OCI-LY7 (cell line): ENCODE results near the gene KLHL24. TPM values are rescaled to one million over a fixed set of nuclear protein-coding genes. Genes with fewer than 3 reads are reported as not detected.
"Not testable (repeated sequence)": the region's sequence is repeated elsewhere in the genome, so short reads cannot be mapped to it uniquely, and the experiment has no call there.

Experiments used
- BruUV-seq: library from RNA; stranded (reverse); fragments of 400-500 nt; replicated peaks from 2 replicates; lab custom pipeline; 2021; lab: Mats Ljungman, UMichigan
- CTCF ChIA-PET: fragments of 300-600 bp; sonication (Branson Sonifier 250); formaldehyde crosslinking; loops from one replicate; lab custom pipeline; 2022; ENCODE audit warnings: antibody characterized with exemption; ENCODE audit not compliant: unreplicated experiment; lab: Charles Lee
- POLR2A ChIA-PET: fragments of 300-600 bp; sonication (Branson Sonifier 250); formaldehyde crosslinking; loops from one replicate; lab custom pipeline; 2022; ENCODE audit warnings: antibody characterized with exemption; lab: Charles Lee
- DNase-seq: peaks from one replicate; pipeline ENCODE4 v3.0.0-alpha.2; 2015; ENCODE audit warnings: low spot score
- H2AFZ ChIP-seq: fragments of 200-600 bp; sonication (generic), shearing (Covaris generic); 2 replicates; pipeline ENCODE4 v1.6.1; 2014; ENCODE audit warnings: mild to moderate bottlenecking, antibody characterized with exemption, low read length, moderate library complexity
- H3K27ac ChIP-seq: fragments of 200-600 bp; sonication (generic); 2 replicates; pipeline ENCODE4 v1.5.1; 2014; ENCODE audit warnings: mixed run types, low read depth, mild to moderate bottlenecking, moderate library complexity, low read length, inconsistent platforms; ENCODE audit not compliant: poor library complexity, severe bottlenecking
- H3K36me3 ChIP-seq: fragments of 200-600 bp; sonication (generic); 2 replicates; pipeline ENCODE4 v1.6.1; 2014; ENCODE audit warnings: mild to moderate bottlenecking, antibody characterized with exemption, low read length, moderate library complexity, mixed read lengths; ENCODE audit not compliant: insufficient read depth
- H3K4me1 ChIP-seq: fragments of 200-600 bp; sonication (generic); 2 replicates; pipeline ENCODE4 v1.5.1; 2014; ENCODE audit warnings: mild to moderate bottlenecking, low read length; ENCODE audit not compliant: insufficient read depth, poor library complexity, severe bottlenecking
- H3K4me2 ChIP-seq: fragments of 200-600 bp; sonication (generic); 2 replicates; pipeline ENCODE4 v1.6.1; 2014; ENCODE audit warnings: mild to moderate bottlenecking, low read length
- H3K4me3 ChIP-seq: fragments of 200-600 bp; sonication (generic); 2 replicates; pipeline ENCODE4 v1.5.1; 2014; ENCODE audit warnings: mild to moderate bottlenecking, low read depth, low read length; ENCODE audit not compliant: poor library complexity, severe bottlenecking
- H3K79me2 ChIP-seq: fragments of 200-600 bp; sonication (generic); 2 replicates; pipeline ENCODE4 v1.6.1; 2016; ENCODE audit warnings: low read depth, mild to moderate bottlenecking, low read length, moderate library complexity, mixed read lengths; ENCODE audit not compliant: insufficient read depth
- H3K9me2 ChIP-seq: fragments of 200-600 bp; sonication (generic); 2 replicates; pipeline ENCODE4 v1.6.1; 2016; ENCODE audit warnings: mild to moderate bottlenecking, low read length, mixed read lengths; ENCODE audit not compliant: insufficient read depth
- H3K9me3 ChIP-seq: fragments of 200-600 bp; sonication (generic); 2 replicates; pipeline ENCODE4 v1.6.1; 2014; ENCODE audit warnings: mild to moderate bottlenecking, mixed run types, low read length, mixed read lengths
- H4K20me1 ChIP-seq: fragments of 200-600 bp; sonication (generic); 2 replicates; pipeline ENCODE4 v1.6.1; 2014; ENCODE audit warnings: mild to moderate bottlenecking, antibody characterized with exemption, low read length, moderate library complexity, mixed read lengths; ENCODE audit not compliant: insufficient read depth
- CTCF ChIP-seq: fragments of 200-600 bp; sonication (generic); conservative IDR thresholded peaks from 2 replicates; pipeline ENCODE4 v1.5.1; 2014; ENCODE audit warnings: mild to moderate bottlenecking, antibody characterized with exemption, low read length, moderate library complexity, mixed read lengths
- EZH2phosphoT487 ChIP-seq: fragments of 200-600 bp; sonication (generic); IDR thresholded peaks from 2 replicates; pipeline ENCODE4 v1.6.1; 2018; ENCODE audit warnings: low read depth, borderline replicate concordance, mild to moderate bottlenecking, mixed run types, antibody characterized with exemption, low read length, moderate library complexity, mixed read lengths
- intact Hi-C: fragments of 100-400 bp; cut with micrococcal nuclease; formaldehyde crosslinking; loops from one replicate; pipeline ENCODE4 v1.10.0; 2022; ENCODE audit not compliant: unreplicated experiment
- total RNA-seq, 2 experiments: library from RNA; depleted of rRNA in 1 of 2; stranded (reverse); fragments of >200 nt in 1 of 2; shearing (Covaris generic) in 1 of 2; gene quantifications; 2 replicates each; pipeline ENCODE4 v1.2.3, GENCODE V29; 2014 to 2022

The KLHL24 gene
- total RNA-seq, 2 experiments from 2014 or later, result 34.0 to 37.8 TPM

GRCh38 chr3:183680061-183680460, 44.6 kb downstream of the KLHL24 start:
- DNase-seq, result no peak
- TF ChIP-seq EZH2phosphoT487 (no peak), CTCF (no peak)
- Histone ChIP-seq H3K79me2 (no peaks in the 10 kb centered on the region), H3K9me2 (no peaks in the 10 kb centered on the region), H3K4me3 (no peak overlapping the region), H3K9me3 (no peaks in the 10 kb centered on the region), H3K27ac (no peak overlapping the region), H3K4me1 (no peaks in the 10 kb centered on the region), H4K20me1 (no peaks in the 10 kb centered on the region), H3K4me2 (no peak overlapping the region), H2AFZ (no peak overlapping the region), H3K36me3 (peaks cover 18% of the 10 kb centered on the region)
- POLR2A ChIA-PET, result interaction anchor here (0.9 to 1.3 kb wide), 3 partner anchors 10 to 152 kb away, joined by 3 to 4 read pairs (median 3); no protein-coding TSS in a partner anchor
- intact Hi-C loops, result no loop called here
- no TSS peak for BruUV-seq
- CTCF ChIA-PET, result no interaction called here

- H2AFZ ChIP-seq, result no peak overlapping the region
- intact Hi-C loops, result no loop called here
- no peak overlapping the region for H3K27ac ChIP-seq
- H4K20me1 ChIP-seq, result no peaks in the 10 kb centered on the region
- H3K9me3 ChIP-seq, result no peaks in the 10 kb centered on the region
- no peaks in the 10 kb centered on the region for H3K36me3 ChIP-seq
- no peak for DNase-seq
- TF ChIP-seq CTCF (no peak), EZH2phosphoT487 (no peak)
- no peaks in the 10 kb centered on the region for H3K4me1 ChIP-seq
- ChIA-PET CTCF (no interaction called here), POLR2A (interaction anchor here (0.6 to 0.9 kb wide), 2 partner anchors 18 to 75 kb away, joined by 3 read pairs; no protein-coding TSS in a partner anchor)
- H3K4me3 ChIP-seq, result no peak overlapping the region
- H3K4me2 ChIP-seq, result no peak overlapping the region
- no peaks in the 10 kb centered on the region for H3K9me2 ChIP-seq
- BruUV-seq, result no TSS peak
- no peaks in the 10 kb centered on the region for H3K79me2 ChIP-seq
Measured at GRCh38 chr3:183687705-183688104, 52.3 kb downstream of the KLHL24 start.

- POLR2A ChIA-PET, result interaction anchor here (0.7 kb wide), 1 partner anchor 39 kb away, joined by 3 read pairs; no protein-coding TSS in a partner anchor
- Histone ChIP-seq H3K27ac (no peak overlapping the region), H3K4me3 (no peak overlapping the region), H2AFZ (no peak overlapping the region), H3K79me2 (no peaks in the 10 kb centered on the region), H3K36me3 (no peaks in the 10 kb centered on the region), H3K9me3 (no peaks in the 10 kb centered on the region), H4K20me1 (no peaks in the 10 kb centered on the region), H3K4me2 (no peak overlapping the region), H3K4me1 (no peaks in the 10 kb centered on the region), H3K9me2 (no peaks in the 10 kb centered on the region)
- DNase-seq, result no peak
- CTCF ChIA-PET, result no interaction called here
- intact Hi-C loops, result no loop called here
- no TSS peak for BruUV-seq
- TF ChIP-seq EZH2phosphoT487 (no peak), CTCF (no peak)
Measured at GRCh38 chr3:183688874-183689273, 53.5 kb downstream of the KLHL24 start.

- POLR2A ChIA-PET, result interaction anchor here (0.9 kb wide), 1 partner anchor 38 kb away, joined by 3 read pairs; no protein-coding TSS in a partner anchor
- H3K36me3 ChIP-seq, CTCF ChIA-PET, H4K20me1 ChIP-seq, H3K27ac ChIP-seq, H3K79me2 ChIP-seq, intact Hi-C loops, H3K9me3 ChIP-seq, H3K9me2 ChIP-seq, DNase-seq, H3K4me2 ChIP-seq, H3K4me3 ChIP-seq, H2AFZ ChIP-seq, H3K4me1 ChIP-seq, BruUV-seq: not testable (repeated sequence)
Measured at GRCh38 chr3:183689621-183690020, 54.2 kb downstream of the KLHL24 start.
